Measurements from ENCODE around the gene ALOX5.
A peak's percentile ranks its signal among the peaks of the same experiment; 100 is the strongest.
"Not testable (repeated sequence)": the region's sequence is repeated elsewhere in the genome, so short reads cannot be mapped to it uniquely, and the experiment has no call there.

ALOX5 gene

DNA sequence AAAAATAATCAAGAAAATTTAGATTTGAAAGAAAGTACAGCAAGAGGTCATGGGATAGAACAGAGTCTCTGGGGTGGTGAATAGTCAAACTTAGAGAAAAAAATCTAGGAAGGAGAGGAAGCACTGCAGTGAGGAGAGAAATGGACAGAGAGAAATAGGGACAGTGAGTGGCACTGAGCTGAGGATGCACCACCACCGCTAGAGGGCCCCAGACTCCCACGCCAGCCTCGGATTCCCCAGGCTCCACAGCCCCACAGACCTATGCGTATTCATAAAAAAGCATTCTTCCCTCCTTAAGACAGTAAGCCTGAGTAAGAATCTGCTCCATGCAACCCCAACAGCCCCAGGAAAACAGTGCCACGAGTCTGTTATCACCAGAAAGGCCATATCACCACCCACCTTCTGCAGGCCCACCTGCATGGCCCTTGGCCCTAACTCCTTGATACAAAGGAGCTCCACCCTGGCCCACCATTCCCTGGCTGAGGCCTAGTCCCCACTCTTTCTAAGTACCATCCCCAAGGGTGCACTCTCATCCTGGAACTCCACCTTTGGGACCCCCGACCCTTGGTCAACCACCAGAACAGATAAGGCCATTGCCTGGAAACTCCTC, 91.0 kb downstream of the ALOX5 start:
- DNase-seq, result peak in 49 of 56 donors; percentile 9 to 84 (median 60)

DNA sequence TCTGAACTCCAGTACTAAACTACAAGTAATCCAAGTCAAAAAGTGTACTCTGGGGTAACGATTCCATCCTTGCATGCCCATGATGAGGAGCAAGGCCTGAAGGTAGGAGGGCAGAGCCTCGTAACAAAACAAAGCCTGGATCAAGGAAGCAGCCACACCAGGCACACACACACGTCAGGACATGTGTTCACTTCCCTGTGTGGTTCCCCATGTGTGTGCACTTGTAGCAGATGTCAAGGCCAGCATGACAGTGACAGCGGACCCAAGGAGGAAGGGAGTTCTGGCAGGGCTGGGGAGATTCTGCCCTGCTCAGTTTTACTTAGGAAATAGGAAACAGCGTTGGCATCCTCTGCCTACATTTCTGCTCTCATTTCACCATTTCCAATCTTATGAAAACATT, 92.8 kb downstream of the ALOX5 start:
- DNase-seq, result peak in 2 of 56 donors; percentile 4 to 17

DNA sequence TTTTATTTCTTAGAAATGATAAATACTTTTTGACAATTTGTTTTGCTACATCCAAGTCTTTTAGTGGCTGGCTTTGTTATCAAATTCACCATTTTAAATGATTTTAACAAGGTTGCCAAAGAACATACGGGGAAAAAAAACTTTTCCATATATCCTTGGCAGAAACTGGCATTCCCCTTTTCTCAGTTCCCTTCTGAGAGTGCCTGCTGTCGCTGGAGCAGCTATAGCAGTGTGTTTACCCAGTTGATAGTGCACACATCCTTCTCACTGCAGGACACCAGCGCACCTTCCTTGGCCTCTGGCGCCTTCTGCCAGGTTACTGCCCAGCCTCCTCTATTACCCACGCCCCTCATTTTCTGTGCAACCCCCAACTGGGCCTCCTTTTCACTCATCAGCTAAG, 94.1 kb downstream of the ALOX5 start:
- DNase-seq, result no peak

DNA sequence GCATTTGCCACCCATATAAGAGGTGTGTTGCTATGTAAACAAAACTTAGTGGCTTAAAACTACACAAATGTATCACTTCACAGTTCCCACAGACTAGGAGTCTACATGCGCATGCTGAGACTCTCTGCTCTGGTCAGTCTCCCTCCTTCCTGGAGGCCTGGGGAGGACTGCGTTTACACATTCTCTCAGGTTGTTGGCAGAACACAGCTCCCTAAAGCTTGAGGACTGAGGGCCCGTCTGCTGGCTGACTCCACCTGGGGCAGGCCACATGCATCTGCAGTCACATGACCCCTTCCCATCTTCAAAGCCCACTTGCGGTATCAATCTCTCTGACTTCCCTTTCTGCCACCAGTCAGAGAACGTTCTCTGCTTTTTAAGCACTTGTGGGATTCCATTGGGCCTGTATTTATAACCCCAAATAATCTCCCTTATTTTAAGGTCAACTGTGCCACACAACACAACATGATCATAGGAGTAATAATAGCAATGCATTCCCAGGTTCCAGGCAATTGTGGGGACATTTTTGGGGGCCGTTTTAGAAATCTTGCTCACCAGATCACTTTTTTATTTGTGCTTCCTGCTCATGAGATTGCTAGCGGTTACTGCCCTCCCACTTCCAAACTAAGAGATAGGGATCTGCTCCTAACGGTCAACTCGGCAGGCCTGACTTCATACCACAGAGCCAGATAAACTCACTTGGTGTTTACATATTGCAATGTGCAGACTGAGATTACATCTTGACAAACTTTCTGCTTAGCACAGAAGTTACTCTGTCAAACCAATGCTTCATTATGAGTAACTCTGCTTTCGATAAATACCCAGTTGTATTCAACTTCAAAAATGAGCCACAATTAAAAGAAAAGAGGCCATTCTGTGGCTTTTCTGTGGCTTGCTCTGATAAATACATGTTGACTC, 96.3 kb downstream of the ALOX5 start:
- DNase-seq, result peak in 3 of 56 donors; percentile 15 to 18 (median 16)

DNA sequence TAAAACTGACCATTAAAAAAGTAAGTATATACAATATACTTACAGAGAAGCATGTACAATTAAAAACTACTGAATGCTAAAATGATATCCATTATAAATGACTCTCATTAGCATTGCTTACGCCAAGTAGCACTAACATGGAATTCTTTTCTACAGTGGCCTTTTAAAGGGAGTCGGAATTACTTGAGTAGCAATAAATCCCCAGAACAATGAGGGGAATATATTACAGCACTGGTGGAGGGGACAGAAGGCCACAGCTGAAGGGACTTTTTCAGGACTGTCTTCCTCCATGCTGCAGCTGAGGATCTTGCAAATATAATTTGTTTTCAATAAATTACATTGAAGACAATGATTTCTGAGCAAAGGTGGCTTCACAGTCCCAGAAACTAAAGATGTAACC, 97.0 kb downstream of the ALOX5 start:
- no peak for DNase-seq

DNA sequence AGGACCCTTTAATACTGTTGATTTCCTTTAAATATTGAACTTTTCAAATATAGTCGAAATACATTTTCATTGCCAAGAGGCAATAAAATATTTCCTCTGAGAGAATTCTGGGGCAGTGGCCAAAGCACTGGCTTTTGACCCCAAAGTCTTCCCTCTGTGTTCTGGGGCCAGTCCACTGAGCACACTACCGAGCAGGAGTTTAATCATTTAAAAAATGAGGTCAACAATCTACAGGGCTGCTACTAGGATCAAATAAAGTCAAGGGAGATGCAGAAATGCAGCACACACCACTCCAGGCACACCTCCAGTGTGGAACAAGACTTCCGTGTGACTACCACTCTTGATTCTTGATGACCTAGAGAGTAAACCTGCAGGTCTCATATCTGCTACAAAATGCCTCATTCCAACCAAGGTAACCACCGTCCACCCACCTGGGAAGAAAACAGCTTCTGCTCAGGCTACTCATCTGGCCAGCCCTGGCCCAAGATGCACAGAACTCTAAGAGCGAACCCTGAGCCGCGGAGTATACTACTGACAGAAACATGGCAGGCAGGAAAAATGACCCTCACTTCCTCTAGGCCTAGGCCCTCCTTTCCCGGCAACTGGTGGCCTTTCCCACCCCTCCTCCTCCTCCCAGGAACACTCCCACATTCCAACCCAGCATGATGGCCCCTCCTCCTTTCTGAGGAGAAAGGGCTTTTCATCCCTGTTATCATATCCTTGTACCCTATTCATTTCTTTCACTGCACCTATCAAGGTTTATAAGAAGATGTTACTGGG, 97.7 kb downstream of the ALOX5 start:
- DNase-seq, result no peak

DNA sequence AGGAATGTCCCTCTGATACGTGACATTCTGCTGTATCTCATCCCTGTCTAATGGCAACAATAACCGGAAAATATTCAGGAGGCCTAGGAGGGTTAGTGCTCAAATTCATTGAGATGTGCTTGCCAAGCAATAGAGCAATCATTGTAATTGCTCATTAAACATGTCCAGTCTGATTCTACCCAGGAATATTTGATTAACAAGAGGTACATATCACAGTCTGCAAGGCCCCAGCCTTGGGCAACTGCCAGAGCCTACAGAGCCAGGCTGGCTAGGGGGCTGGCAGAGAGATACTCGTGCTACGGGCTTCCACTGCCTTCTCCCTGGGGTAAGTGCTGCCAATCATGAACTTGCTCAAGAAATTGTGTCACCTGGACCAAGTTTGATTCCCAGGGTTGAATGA, 99.1 kb downstream of the ALOX5 start:
- no peak for DNase-seq

DNA sequence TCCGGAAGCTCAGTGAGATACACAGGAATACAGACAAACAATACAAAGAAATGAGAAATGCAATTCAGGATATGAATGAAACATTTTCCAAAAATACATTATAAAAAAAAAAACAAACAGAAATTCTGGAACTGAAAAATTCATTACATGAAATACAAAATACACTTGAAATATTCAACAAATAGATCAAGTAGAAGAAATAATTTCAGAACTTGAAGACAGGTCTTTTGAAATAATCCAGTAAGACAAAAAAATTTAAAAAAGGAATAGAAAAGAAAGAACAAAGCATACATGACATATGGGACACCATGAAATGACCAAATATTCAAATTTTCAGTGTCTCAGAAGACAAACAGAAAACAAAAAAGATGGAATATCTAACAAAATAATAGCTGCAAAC, 102.5 kb downstream of the ALOX5 start:
- no peak for DNase-seq

DNA sequence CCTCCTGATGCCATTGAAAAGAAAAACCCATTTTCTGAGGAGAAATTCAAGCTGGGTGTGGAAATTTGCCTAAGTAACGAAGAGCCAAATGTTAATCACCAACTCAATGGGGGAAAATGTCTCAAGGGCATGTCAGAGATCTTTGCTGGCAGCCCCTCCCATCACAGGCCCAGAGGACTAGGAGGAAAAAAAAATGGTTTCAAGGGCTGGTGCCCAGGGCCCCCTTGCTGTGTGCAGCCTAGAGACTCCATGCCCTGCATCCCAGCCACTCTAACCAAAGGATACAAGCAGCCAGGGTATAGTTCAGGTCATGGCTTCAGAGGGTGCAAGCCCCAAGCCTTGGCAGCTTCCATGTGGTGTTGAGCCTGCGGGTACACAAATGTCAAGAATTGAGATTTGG, 106.3 kb downstream of the ALOX5 start:
- DNase-seq, result no peak

DNA sequence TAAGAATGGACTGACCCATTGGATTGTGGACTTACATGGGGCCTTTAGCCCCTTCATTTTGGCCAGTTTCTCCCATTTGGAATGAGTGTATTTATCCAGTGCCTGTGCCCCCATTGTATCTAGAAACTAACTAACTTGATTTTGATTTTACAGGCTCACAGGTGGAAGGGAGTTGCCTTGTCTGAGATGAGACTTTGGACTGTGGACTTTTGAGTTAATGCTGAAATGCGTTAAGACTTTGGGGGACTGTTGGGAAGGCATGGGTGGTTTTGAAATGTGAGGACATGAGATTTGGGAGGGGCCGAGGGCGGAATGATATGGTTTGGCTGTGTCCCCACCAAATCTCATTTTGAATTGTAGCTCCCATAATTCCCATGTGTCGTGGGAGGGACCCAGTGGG, 107.1 kb downstream of the ALOX5 start:
- not testable (repeated sequence) for DNase-seq

DNA sequence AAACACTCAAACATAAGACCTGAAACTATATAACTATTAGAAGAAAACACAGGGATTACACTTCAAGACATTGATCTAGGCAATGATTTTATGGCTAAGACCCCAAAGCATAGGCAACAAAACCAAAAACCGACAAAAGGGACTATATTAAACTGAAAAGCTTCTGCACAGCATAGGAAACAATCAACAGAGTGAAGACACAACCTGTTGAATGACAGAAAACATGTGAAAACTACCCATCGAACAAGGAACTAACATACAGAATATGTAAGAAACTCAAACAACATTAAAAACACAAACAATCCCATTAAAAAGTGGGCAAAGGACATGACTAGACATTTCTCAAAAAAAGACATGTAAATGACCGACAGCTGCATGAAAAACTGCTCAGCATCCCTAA, 109.0 kb downstream of the ALOX5 start:
- no peak for DNase-seq

DNA sequence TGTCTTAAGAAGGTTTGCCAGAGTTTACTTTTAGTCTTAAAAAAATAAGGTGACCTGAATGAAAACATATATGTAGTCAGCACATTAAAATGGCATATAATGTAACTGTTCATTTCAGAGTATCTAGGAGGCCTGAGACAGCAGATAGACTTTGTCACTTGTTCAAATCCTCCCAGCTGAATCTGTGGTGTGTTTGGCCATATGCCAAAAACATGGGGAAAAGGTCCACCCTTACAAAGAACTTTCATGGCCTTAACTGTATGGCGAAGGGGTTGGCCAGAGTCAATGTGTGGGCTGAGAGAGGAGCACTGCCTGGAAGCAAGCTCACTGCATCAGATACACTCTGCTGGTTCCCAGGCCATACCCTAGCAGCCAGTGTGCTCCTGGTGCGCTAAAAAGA, 113.7 kb downstream of the ALOX5 start:
- DNase-seq, result no peak

DNA sequence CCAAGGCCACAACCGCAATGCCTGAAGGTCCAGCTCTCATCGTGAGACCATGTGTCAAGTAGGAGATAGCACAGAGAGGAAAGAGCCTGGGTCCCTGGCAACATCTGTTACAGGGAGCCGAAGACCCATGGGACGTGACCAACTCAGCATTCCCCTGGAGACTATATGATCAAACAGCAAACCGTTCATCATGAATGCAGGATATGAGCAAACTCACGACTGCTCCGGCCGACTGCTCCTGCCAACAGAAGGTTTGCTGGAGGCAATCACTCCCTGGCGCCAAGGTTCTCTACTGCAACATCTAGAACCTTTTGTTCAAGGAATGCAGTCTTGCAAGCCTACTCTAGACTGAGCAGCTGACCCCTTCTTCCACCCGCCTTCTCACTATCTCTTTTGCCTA, 114.3 kb downstream of the ALOX5 start:
- no peak for DNase-seq

DNA sequence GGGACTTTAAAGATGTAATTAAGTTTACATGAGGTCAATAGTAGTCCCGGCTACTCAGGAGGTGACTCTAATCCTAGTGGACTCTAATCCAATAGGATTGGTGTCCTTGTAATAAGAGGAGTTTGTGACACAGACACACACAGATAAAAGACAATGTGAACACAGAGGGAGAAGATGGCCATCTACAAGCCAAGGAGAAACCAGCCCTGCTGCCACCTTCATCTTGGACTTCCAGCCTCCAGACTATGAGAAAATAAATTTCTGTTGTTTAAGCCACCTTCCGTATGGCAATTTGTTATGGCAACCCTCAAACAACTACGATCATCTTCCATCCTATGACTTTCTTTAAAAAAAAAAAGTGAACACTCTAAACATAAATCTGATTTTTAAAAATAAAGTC, 116.3 kb downstream of the ALOX5 start:
- no peak for DNase-seq

DNA sequence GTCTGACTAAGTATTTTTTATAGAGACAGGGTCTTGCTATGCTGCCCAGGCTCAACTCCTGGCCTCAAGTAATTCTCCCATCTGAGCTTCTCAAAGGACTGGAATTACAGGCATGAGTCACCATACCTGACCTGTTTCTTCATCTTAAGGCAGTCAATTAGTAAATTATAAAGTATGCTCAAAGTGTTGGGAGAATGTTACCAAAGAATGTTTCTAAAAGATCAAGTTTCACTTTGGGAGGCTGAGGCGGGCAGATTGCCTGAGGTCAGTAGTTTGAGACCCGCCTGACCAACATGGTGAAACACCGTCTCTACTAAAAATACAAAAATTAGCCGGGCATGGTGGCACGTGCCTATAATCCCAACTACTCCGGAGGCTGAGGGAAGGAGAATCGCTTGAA, 117.0 kb downstream of the ALOX5 start:
- DNase-seq, result no peak
